Astrocyte of the spinal cord (primary cell): ENCODE results near the gene TCFL5.
A peak's percentile ranks its signal among the peaks of the same experiment; 100 is the strongest.

Experiments
- DNase-seq: peaks from one replicate; pipeline ENCODE4 v3.0.0; 2011; ENCODE audit warnings: low read depth, low spot score
- H3K4me3 ChIP-seq: 2 replicates; pipeline ENCODE4 v1.5.1; 2011; ENCODE audit warnings: low read depth, mild to moderate bottlenecking, low read length, moderate library complexity
- in situ Hi-C: cut with HindIII; loops from 2 replicates; pipeline ENCODE4 v1.10.0; 2017; ENCODE audit warnings: low sequenced_read_pairs
- TF ChIP-seq, protein P1 (sequence below): IDR thresholded peaks from 2 replicates; pipeline ENCODE4 v1.5.1; 2012; ENCODE audit warnings: low read depth, mild to moderate bottlenecking, low read length, inconsistent platforms

Gene TCFL5

DNA sequence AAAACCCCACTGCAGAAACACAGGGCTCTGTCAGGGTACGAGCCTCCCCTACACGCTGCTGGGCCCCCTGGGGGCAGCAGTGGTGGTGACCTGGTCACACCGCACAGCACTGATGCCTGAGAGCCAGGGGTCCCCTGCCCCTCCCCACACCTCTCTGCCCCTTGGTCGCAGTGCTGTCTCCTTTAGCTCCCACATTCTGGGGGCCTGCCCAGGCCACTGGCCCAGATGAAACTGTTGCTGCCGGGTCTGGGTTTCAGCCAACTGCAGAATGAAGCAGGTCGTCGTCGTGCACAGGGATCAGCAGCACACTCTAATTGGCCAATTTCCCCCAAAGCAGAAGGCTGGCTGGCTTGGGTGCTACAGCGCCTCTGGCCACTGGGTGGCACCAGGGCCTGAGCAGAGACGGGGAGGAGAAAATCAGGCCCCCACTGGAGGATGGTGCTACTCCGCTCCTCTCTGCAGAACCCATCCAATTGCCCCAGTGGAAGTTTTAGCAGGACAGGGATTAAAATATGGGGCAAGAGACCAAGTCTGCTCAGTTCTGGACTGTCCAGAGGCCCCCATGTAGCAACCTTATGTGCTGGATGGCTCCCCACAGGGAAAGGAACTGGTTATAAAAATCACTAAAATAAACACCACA, 38.5 kb upstream of the TCFL5 start:
- peak; percentile 68 for DNase-seq
- no peak overlapping the region for H3K4me3 ChIP-seq
- TF ChIP-seq, protein P1, sequence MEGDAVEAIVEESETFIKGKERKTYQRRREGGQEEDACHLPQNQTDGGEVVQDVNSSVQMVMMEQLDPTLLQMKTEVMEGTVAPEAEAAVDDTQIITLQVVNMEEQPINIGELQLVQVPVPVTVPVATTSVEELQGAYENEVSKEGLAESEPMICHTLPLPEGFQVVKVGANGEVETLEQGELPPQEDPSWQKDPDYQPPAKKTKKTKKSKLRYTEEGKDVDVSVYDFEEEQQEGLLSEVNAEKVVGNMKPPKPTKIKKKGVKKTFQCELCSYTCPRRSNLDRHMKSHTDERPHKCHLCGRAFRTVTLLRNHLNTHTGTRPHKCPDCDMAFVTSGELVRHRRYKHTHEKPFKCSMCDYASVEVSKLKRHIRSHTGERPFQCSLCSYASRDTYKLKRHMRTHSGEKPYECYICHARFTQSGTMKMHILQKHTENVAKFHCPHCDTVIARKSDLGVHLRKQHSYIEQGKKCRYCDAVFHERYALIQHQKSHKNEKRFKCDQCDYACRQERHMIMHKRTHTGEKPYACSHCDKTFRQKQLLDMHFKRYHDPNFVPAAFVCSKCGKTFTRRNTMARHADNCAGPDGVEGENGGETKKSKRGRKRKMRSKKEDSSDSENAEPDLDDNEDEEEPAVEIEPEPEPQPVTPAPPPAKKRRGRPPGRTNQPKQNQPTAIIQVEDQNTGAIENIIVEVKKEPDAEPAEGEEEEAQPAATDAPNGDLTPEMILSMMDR, result peak; percentile 93
- in situ Hi-C loops, result no loop called here

DNA sequence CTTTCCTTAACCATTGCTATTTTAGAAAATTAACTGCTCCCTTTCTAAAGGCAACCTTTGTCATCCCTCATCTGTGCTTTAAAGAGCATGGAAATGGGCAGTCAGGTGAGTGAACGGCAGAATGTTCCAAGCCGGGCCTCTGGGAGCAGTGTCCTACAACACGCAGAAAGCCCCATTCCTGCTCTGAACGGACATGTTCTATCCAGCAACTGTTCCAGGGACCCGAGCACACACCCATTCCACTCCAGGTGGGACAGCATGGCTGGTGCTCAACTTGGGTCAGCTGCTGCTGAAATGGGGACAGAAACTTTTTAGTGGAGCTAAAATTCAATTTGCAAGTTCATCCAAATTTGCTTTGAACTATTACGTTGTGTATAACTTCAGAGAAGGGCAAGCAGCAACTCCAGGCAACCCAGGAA, 38.0 kb upstream of the TCFL5 start:
- no peak for DNase-seq
- in situ Hi-C loops, result no loop called here
- TF ChIP-seq, protein P1, result peak; percentile 18
- H3K4me3 ChIP-seq, result no peak overlapping the region

DNA sequence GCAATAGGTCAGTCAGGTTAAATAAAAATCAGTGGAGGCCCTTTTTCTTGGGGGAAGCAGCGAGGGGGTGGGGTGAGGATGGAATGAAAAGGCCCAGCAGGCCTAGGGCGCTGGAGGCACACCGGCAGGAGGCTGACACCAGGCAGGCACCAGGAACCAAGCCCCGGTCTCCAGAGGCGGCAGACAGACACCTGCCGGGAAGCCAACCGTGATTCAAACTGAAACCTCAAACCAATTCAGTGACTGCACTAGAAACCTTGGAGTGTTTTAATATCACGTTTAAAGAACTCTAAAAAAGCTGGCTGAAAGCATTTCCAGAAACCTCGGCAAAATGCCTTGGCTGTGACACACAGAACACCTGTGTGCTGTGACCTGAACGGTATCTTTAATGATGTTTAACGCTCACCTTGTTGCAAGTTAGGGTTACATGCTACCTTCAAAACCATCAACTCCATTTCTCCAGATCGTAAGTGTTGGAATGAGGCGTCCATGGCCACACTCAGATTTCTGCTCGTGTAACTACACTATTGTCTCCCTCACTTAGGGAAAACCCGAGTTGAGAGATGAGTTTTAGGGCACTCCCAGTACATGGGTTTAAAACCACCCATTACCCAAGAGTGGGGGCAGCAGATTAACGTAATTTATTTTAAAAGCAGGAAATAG, 37.5 kb upstream of the TCFL5 start:
- in situ Hi-C loops, result no loop called here
- TF ChIP-seq, protein P1, result no peak
- no peak overlapping the region for H3K4me3 ChIP-seq
- no peak for DNase-seq

DNA sequence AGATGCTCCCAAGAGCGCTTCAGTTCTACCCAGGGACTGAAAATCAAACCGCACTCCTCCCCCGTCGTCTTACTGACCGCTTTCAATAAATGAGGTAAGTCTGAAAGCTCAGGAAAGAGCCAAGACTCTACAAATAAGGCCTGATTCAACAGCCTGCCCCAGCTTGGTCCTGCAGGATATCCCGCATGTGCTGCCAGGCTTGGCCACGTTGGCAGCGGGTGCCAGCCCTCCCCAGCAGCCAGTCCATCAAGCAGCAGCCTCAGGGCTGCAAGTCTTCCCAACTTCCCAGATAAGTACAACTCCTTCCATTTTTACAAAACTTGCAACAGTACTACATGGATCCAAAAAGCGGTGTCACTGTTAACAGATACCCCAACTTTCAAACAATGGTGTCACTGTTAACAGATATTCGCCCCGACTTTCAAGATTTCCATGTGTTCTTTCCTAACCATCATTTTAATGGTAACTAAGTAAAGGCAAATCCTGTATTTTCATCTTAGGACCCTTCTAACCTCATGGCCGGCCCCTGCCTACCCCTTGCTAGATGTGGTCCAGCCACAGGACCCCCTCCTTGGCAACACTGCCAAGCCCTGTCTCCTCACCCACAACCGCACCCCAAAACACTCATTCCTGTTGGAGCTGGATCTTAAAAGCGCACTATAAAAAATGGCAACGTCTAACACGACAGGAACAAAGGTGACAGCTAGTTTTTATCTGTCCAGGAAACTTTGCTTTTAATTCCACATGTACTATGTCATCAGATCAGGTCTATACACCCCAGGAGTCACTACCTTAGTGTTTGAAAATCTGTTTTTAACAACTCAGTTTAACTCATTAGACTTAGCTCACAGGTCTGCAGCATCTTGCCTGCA, 36.7 kb upstream of the TCFL5 start:
- in situ Hi-C loops, result no loop called here

DNA sequence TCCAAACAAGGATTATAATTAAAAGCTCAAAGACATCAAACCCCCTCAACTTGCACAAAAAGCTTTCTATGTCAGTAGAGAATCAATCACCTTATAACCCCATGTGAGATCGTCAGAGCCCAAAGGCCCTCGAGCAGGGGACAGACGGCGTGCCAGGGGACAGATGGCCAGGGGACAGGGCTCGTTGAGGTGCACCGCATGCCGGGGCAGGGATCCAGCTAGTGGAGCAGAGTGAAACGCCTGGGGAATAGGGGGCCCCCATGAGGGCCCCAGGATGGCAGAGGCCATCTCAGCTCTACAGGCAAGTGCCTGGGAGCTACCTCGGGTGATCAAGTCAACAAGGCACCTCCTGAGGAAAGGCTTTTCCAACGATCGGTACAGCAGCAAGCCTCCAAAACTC, 36.0 kb upstream of the TCFL5 start:
- H3K4me3 ChIP-seq, result no peak overlapping the region
- TF ChIP-seq, protein P1, result no peak
- no peak for DNase-seq
- in situ Hi-C loops, result no loop called here

More for the DNA sequence above, 36.7 kb upstream of the TCFL5 start:
- TF ChIP-seq, protein P1, result no peak
- H3K4me3 ChIP-seq, result no peak overlapping the region
- DNase-seq, result no peak

DNA sequence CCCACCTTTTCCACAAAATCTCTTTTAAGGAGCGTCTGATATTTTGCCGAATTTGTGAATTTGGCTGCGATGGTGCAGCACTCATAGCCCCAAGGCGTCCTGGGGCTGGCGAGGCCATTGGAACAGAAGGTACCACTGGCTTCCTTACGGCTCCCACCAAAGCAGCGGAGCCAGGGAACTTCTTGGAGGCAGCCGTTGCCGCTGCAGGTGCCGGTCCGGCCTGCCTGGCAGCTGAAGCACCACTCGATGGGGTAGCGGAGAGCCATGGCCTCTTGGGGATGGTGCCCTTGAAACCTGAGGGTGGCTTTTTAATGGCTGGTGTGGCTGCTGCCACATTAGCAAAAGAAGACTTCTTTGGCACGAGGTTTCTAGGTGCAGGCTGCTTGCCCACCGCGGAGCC, 34.9 kb upstream of the TCFL5 start:
- in situ Hi-C loops, result no loop called here
- no peak overlapping the region for H3K4me3 ChIP-seq
- TF ChIP-seq, protein P1, result no peak
- no peak for DNase-seq
